ENCODE results near the gene CCSAP.

Gene CCSAP

DNA sequence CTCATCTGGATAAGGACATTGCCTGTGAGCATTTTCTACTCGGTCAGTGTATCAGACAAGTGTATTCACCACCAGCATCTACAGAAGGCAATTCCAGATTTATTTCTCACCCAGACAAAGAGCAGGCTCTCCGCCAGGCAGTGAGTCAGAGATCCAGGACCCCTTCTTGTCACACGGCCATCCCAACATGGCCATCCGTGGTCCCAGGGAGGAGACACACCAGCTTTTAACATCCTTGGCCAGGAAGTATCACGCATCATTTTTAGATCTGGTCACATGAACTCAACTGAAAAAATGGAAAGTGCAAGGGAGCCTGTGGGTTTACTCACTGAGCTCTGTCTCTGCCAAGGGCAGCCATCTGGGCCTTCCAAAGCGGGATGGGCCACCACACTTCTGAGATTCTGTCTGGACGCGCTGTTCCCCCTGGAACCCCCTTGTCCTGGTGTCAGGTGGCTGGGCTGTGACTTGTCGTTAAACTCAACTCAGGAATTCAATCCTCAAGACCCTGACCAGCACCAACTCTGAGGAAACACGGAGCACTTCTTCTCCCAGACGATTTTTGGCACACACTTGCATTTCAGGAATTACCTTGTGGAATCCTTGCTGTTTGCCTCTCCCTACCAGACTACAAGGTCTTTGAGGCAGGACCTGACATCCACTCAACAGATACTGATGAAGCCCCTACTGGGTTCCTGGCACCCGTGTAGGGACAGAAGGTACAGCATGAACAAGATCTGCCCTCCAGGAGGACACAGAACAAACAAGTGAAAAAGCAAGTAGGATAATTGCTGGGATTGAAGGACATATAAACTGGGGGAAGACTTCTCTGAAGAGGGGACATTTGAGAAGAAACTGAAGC lies 21.6 kb upstream of the CCSAP start:
- DNase-seq (ENCODE audit: low spot score) = no peak

DNA sequence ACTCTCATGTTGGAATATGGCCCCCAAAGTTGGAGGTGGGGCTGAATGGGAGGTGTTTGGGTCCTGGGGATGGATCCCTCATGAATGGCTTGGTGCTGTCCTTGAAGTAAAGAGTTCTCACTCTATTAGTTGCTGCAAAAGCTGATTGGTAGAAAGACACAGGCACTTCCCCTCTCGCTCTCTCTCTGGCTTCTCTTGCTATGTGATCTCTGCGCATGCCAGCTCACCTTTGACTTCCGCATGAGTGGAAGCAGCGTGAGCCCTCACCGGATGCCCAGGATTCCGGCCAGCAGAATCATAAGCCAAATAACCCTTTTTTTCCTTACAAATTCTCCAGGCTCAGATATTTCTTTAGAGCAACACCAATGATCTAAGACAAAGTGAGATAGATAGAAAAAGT lies 20.9 kb upstream of the CCSAP start:
- no peak for DNase-seq (ENCODE audit: low spot score)

DNA sequence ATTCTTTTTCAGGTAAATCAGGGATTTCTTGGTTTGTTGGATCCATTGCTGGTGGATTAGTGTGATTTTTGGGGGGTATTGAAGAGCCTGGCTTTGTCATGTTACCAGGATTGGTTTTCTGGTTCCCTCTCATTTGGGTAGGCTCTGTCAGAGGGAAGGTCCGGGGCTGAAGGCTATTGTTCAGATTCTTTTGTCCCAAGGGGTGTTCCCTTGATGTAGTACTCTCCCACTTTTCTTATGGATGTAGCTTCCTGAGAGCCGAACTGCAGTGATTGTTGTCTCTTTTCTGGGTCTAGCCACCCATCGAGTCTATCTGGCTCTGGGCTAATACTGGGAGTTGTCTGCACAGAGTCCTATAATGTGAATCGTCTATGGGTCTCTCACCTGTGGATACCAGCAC lies 17.6 kb upstream of the CCSAP start:
- no peak for DNase-seq (ENCODE audit: low spot score)

DNA sequence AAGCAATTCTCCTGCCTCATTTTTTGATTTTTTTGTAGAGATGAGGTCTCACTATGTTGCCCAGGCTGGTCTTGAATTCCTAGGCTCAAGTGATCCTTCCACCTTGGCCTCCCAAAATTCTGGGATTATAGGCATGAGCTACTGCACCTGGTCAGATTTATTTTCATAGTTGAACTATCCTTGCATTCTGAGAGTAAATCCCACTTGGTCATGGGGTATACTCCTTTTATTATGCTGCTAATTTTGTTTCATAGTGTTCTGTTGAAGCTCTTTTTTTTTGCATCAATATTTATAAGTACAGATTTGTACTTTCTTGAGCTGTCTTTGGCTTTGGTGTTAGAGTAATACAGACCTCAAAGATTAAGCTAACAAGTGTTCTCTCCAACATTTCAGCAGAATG lies 12.8 kb upstream of the CCSAP start:
- DNase-seq (ENCODE audit: low spot score) = no peak

DNA sequence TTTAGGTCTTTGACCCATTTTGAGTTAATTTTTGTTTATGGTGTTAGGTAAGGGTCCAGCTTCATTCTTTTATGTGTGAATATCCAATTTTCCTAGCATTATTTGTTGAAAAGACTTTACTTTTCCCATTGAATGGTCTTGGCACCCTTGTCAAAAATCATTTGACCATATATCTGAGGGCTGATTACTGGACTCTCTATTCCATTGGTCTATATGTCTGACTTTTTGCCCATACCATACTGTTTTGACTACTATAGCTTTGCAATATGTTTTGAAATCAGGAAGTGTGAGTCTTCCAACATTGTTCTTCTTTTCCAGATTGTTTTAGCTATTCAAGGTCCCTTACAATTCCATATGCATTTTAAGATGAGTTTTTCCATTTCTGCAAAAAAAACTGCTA lies 11.4 kb upstream of the CCSAP start:
- no peak for DNase-seq (ENCODE audit: low spot score)

DNA sequence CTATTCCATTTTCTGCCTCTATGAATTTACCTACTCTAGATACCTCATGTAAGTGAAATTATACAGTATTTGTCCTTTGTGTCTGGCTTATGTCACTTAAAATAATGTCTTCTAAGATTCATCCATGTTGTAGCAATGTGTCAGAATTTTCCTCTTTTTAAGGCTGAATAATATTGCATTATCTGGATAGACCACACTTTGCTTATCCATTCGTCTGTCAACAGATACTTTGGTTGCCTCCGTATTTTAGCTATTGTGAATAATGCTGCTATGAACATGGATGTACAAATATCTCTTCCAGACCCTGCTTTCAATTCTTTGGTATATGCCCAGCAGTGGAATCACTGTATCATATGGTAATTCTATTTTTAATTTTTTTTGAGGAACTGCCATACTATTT lies 10.1 kb upstream of the CCSAP start:
- no peak for DNase-seq (ENCODE audit: low spot score)

DNA sequence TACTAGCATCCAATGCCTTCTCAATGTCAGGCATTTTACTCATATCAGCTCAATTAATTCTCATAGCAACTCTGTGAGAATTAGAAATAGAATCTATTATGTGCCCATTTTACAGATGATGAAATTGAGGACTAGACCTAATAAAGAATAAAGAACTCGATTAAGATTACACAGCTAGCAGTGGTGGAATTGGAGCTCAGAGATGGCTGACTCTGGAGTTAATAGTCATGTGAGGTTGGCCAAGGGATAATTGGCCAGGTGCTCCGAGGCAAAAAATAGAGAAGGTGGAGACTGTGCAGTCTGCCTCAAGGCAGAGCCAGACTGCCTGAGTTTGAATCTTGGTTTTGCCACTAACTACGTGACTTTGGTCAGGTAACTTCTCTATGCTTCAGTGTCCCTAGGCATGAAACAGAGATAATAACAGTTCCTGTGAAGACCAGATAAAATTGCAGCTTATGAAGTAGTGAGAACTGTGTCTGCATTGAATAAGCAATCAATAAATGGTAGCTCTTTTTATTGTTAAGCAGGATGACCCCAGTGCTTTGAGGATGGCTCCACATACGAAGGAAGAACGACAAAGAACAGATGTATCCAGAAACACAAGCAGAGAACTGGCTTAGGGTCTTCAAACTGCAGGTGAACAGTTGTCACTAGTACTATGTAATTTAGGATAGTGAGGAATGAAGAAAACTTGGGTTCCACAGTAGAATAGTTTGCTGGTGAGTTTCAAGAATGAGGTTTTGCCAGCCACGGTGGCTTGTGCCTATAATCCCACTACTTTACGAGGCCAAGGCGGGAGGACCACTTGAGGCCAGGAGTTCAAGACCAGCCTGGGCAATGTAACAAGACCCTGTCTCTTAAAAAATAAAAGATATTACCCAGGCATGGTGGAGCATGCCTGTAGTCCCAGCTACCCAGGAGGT lies 6.9 kb upstream of the CCSAP start:
- DNase-seq (ENCODE audit: low spot score) = no peak

DNA sequence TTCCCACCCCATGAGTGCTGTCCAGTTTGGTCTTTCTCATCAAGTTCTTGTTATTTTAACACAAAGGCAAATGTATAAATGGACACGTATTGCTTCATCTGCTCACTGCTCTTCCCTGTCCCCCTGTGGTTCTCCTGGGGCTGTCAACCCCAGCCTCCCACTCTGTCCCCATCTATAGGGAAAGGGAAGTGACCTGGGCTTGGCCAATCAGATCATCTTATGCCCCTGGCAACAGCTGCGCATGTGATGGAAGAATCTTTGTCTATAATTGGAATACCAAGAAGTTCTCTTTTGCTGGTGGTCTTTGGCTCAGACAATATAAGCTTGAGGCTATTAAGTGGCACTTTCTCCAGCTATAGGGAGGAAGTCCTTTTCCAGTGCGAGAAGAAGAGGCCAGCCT lies 4.7 kb upstream of the CCSAP start:
- DNase-seq (ENCODE audit: low spot score) = no peak

DNA sequence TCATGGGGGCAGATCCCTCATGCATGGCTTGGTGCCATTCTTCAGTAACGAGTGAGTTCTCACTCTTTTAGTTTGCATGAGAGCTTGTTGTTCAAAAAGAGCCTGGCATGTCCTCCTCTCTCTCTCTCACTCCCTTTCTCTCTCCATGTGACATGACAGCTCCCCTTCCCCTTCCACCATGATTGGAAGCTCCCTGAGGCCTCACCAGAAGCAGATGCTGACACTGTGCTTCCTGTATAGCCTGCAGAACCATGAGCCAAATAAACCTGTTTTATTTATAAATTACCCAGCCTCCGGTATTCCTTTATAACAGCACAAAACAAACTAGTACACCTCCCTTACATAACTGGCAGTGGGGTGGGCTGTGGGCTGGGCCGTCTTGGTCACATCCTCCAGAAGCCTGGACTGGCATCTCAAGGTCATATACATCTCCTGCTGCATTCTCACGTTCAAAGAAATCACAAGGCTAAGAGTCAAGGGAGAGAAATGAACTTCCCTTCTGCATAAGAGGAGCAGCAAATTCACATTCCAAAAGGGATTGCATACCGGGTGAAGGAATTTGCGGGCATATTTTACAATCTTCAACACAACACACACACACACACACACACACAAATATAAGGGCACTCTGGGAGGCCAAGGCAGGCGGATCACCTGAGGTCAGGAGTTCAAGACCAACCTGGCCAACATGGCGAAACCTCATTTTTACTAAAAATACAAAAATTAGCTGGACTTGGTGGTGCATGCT lies 2.3 kb upstream of the CCSAP start:
- no peak for DNase-seq (ENCODE audit: low spot score)

DNA sequence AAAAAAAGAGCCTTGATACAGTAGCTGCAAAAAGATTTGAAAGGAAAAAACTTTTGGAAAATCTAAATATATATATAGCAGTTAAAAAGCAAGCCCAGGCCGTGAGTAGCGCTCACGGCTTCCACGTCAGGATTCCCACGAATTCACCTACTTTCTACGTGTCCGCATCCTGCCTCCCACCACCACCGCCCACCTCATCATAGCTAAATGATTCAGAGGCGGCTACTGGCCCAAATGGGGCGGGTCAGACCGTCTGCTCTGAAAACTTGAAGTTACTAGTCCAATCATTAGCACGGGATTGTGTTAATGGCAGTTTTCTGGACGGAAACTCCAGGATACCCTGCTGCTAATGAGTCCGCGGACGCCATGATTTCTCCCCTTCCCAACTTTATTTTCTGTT lies 1.3 kb upstream of the CCSAP start:
- no peak for DNase-seq (ENCODE audit: low spot score)

DNA sequence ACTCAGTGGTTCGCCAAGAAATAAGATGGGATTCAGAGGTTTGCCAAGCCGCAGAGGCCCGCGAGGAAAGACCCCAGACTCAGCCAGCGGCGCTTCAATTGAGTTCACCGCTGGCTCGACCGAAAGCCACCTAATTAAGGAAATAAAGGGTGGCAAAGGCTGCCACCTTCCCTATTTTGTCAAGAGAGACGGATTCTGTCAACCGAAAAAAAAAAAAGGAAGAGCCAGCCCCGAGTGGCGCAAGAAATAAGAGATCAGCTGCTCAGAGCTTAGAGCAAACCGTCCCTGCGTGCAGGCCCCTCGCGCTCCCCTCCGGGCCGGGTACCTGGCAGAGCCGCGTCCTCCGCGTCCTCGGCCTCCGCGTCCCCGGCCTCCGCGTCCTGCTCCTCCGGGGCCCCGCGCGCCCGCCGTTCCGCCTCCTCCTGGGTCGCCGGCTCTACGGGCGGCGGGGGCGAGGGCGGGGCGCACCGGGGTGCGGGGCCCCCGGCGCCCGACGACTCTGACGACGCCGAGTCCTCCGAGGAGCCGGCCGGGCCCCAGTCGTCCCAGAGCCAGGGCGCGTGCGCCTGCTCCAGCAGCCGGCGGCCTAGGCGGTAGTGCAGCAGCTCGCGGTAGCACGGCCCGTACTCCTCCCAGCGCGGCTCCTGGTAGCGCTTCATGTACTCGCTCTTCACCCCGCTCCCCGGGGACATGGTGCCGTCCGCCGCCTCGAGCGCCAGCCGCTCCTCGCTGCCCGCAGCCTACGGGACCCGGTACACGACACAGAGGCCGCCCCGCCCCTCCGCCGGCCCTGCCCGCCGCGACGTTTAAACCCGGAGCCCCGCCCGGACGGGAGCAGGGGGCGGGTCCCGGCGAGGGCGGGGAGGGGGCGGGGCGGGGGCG lies 832 bp downstream of the CCSAP start:
- peak; percentile 84 for DNase-seq (ENCODE audit: low spot score)

DNA sequence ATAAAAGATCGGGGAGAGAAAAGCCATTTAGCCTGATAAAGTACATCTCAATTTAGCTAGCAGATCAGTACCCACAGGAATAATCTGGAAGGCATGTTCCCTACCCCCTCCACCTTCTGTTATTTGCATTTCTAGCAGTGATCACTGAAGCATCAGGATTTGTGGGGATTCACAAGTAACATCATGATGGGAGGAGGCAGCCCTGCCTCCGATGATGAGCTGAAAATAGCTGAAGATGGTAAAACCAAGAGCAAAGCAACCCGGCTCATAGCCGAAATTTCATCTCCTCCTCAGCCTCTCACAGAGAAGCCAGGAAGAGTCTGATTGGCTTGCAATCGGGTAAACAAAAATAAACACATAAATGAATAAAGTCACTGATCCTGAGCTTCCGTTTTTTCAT lies 2.4 kb downstream of the CCSAP start:
- no peak for DNase-seq (ENCODE audit: low spot score)

DNA sequence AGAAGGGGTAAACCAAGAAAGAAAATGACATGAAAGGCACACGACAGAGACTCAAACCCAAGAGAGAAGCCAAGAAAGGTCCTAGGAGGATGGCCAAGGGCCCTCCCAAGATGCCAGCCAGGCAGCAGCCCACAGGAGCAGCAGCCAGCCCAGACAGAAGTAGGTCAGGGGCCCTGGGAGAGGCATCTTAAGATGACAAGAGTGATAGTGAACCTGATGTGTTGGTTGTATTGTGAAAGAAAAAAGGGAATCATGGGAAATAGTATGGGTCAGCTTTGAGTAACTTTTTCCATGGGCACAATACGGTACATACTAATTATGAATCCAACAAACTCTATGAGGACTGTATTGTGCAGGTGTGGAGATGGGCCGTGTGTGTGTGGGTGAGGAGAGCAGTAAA lies 3.3 kb downstream of the CCSAP start:
- peak; percentile 5 for DNase-seq (ENCODE audit: low spot score)

DNA sequence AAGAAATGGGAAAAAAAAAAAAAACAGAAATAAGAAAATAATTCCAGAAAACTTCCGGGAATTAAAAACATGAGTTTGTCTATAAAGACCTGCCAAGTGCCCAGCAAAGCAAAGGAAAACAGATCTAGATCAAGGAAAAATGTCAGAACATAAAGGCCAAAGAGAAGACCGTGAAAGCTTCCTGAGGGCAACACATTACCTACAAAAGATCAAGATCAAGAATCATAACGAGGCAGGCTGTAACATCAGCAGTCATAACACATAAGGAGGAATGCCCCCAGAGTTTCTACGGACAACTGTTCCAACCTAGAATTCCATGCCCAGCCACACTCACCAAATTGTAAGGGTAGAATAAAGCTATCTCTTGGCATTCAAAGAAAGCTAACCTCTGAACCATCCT lies 3.8 kb downstream of the CCSAP start:
- DNase-seq (ENCODE audit: low spot score) = no peak

DNA sequence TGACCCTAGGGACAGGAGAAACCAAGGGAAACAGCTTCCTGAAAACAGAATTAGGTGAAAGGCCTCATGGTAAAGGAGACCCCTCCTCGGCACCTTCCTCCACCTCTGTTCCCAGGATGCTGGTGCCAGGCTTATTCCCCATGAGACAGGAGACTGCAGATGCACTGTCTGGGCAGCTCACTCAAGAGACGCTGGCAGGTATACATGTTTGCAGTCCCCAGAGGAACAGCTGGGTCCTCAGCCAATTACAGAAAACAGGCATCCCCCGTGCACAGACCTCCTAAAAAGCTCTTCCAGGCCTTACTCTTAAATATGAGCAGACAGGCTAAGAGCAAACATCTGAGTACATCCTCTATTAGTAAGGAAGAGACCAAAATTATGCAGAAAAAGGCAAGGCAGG lies 6.5 kb downstream of the CCSAP start:
- DNase-seq (ENCODE audit: low spot score) = no peak

DNA sequence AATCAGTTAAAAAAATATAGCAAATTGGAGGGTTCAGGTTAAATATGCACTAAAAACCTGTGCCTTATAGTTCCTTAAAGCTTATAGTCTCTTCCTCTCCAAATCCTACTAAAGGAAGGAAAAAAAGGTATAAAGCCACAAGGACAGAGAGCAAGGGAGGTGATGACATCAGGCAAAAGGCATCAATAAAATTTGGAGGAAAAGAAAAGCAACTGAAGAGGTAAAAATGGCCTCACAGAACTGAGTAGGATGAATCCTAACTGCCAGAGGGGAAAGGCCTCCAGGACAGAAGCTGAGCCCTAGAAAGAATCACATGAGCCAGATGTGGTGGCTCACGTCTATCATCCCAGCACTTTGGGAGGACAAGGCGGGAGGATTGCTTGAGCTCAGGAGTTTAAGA lies 8.1 kb downstream of the CCSAP start:
- DNase-seq (ENCODE audit: low spot score) = no peak

DNA sequence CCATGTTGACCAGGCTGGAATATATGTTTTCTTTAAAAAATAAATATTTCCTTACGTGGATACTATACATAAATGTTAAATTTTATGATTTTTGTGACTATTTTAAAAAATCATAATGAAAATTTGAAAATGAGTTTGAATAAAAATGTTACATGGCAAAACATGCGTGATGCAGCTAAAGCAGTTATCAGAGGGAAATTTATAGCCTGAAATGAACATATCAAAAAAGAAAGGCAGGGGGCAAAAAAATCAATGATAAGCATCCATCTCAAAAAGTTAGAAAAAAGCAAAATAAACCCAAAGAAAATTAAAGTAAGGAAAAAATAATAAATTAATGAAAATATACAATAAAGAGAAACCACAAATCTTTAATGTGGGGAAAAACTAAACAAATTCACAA lies 8.6 kb downstream of the CCSAP start:
- DNase-seq (ENCODE audit: low spot score) = no peak

DNA sequence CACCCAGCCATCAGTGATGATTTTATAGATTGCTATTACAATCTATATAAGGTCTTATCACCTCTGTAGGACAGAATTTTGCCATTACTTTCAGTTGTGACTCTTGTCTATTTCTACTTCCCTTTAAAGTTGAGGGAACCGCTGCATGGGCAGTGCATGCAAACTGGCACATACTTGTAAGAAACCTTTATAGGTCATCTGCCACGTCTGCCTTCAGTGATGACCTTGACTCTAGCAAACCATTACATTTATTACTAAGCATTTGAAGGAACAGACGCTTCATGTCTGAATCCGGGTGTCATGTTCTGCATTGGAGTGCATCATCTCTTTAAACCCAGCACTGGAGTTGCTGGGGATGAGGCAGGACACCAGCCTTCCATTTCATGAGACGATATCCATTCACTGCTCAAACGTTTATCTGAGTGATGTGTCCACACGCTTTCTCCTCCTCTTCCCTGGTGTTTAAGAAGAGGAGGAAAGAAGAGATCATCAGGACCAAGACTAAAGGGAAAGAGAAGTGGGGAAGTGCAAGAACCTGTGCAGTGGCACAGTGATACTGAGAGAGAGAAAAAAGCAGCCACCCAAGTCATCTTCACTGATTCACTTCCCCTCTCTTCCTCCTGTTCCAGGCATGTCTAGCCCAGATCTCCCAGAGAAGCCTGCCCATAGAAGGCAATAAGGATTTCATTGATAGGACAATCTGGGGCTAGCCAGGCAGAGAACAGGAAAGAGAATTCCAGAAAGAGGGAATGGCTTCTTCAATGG lies 14.1 kb downstream of the CCSAP start:
- no peak for DNase-seq (ENCODE audit: low spot score)

DNA sequence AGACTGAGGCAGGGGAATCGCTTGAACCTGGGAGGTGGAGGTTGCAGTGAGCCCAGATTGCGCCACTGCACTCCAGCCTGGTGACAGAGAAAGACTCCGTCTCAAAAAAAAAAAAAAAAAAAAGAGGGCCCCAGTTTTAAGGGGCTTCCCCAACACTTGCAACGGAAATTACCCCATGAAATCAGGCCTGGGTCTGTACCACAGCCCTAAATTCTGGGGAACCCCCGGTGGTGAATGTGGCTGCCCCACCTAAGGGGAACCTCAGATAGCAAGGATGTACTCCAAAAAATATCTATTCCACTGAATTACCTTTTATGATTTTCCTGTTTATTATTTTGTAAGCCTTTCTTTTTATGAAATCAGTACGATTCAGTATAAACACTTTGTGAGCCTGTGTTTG lies 15.1 kb downstream of the CCSAP start:
- DNase-seq (ENCODE audit: low spot score) = peak; percentile 54

DNA sequence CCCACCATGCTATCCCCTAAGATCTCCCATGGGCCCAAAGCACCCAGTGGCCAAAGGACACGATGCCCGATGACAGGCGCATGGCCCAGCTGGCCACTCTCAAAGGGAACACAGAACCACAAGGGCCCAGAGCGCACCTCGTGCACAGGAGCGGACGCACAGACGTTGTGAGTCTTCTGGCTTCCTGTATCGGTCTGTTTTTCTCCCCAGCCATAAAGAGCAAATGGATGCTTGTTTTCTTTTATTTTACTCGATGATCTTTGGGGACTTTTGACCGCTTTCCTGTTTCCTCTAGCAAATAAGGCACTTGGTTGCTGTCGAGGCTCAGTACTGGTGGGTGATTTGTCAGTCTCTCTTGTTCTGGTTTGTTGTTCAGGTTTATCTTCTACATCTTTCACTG lies 16.2 kb downstream of the CCSAP start:
- peak; percentile 31 for DNase-seq (ENCODE audit: low spot score)

All from CD4-positive, alpha-beta T cell treated with Interleukin-2 at 100 ng/mL for 4 hours (primary cell).